Body of pancreas (tissue), 4 donors: Measurements from ENCODE around the gene MED12L.

ENCODE experiments used
- POLR2A ChIP-seq, 3 donors: fragments of 450-650 bp; IDR thresholded peaks; one replicate each; pipeline ENCODE4 v1.6.1; 2016; ENCODE audit warnings: antibody characterized with exemption in 3 of 3, mild to moderate bottlenecking in 2 of 3
- TF ChIP-seq, protein P1 (sequence below), 7 experiments: fragments of 450-650 bp in 4 of 7; fragments of 200-600 bp in 3 of 7; sonication (generic) in 3 of 7; IDR thresholded peaks; one replicate each; pipeline ENCODE4 v1.5.1; 2016 to 2019; ENCODE audit warnings: antibody characterized with exemption in 7 of 7

DNA sequence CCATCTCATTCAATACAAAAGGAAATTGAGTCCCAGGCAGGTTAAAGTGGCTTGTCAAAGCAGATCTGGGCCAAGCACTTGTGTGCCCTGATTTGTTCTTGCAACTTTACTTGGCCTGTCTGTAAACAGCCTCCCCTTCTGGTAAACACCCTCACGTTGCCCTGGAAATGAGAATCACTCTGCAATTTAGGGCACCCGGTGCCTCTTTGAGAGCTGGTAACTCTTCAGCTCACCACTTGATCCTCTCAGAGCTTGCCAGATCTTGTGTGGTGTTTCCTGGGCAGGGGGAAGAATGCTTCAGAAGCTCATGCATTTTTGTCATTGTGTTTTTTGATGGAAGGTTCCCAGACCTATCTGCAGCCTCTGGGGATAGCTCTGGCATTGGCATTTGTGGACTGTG is 11.3 kb downstream of the MED12L start:
- no peak for TF ChIP-seq POLR2A (IDR thresholded peaks at IDR 0.05)
- TF ChIP-seq, protein P1, sequence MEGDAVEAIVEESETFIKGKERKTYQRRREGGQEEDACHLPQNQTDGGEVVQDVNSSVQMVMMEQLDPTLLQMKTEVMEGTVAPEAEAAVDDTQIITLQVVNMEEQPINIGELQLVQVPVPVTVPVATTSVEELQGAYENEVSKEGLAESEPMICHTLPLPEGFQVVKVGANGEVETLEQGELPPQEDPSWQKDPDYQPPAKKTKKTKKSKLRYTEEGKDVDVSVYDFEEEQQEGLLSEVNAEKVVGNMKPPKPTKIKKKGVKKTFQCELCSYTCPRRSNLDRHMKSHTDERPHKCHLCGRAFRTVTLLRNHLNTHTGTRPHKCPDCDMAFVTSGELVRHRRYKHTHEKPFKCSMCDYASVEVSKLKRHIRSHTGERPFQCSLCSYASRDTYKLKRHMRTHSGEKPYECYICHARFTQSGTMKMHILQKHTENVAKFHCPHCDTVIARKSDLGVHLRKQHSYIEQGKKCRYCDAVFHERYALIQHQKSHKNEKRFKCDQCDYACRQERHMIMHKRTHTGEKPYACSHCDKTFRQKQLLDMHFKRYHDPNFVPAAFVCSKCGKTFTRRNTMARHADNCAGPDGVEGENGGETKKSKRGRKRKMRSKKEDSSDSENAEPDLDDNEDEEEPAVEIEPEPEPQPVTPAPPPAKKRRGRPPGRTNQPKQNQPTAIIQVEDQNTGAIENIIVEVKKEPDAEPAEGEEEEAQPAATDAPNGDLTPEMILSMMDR (IDR thresholded peaks at IDR 0.05), result no peak
